HT-29 (cell line): ENCODE measurements around the gene AGAP4. TPM values are rescaled to one million over a fixed set of nuclear protein-coding genes. Genes with fewer than 3 reads are reported as not detected.
"Not testable (repeated sequence)": the region's sequence is repeated elsewhere in the genome, so short reads cannot be mapped to it uniquely, and the experiment has no call there.

Experiments
- DNase-seq: peaks from one replicate; pipeline ENCODE4 v3.0.0-alpha.2; 2015; ENCODE audit warnings: low spot score
- small RNA-seq: library from RNA; depleted of rRNA; stranded (forward); fragments of <200 nt; gene quantifications from one replicate; pipeline ENCODE3, GENCODE V24; 2014
- total RNA-seq: library from RNA; depleted of rRNA; stranded (reverse); fragments of >200 nt; shearing (Covaris generic); gene quantifications from 2 replicates; pipeline ENCODE4 v1.2.3, GENCODE V29; 2014; rRNA removed

AGAP4 gene
- total RNA-seq, 1 experiment from 2014 or later: 11.8 TPM

- not testable (repeated sequence) for DNase-seq
Measured at GRCh38 chr10:45790694-45791426, 56.4 kb downstream of the AGAP4 start.

- not testable (repeated sequence) for DNase-seq
Measured at GRCh38 chr10:45789991-45790390, 57.3 kb downstream of the AGAP4 start.

GRCh38 chr10:45787212-45787741, 60.0 kb downstream of the AGAP4 start:
- DNase-seq: not testable (repeated sequence)

GRCh38 chr10:45786217-45786616, 61.1 kb downstream of the AGAP4 start:
- DNase-seq: not testable (repeated sequence)

Small RNAs within 50 kb of the gene (small RNA-seq; reads per million reads assigned to genes)
- gene AC012044.1: not detected
- gene RNA5SP310: not detected

Other genes starting within 250 kb of the AGAP4 start
- gene ZFAND4, start 174.7 kb downstream of the AGAP4 start, total RNA-seq: 0.37 and 4.8 TPM in 2 replicates
- gene WASHC2C, start 120.2 kb downstream of the AGAP4 start, total RNA-seq: 12.8 and 13.9 TPM in 2 replicates
- 89.0 and 90.5 TPM in 2 replicates for gene TIMM23, start 125.0 kb upstream of the AGAP4 start, total RNA-seq
- 41.0 and 51.7 TPM in 2 replicates for gene NCOA4, start 183.1 kb upstream of the AGAP4 start, total RNA-seq
- not detected in 2 replicates for gene MSMB, start 198.8 kb upstream of the AGAP4 start, total RNA-seq